Calu3 (cell line): Measurements from ENCODE around the gene ASMTL. TPM values are rescaled to one million over a fixed set of nuclear protein-coding genes. Genes with fewer than 3 reads are reported as not detected.

Experiments used
- BruUV-seq: library from RNA; stranded (reverse); fragments of 400-500 nt; replicated peaks from 2 replicates; lab custom pipeline; 2021; lab: Mats Ljungman, UMichigan
- CTCF ChIA-PET: fragments of 300-600 bp; sonication (Branson Sonifier 250); formaldehyde crosslinking; loops from one replicate; lab custom pipeline; 2022; ENCODE audit warnings: antibody characterized with exemption; lab: Charles Lee
- DNase-seq: peaks from one replicate; pipeline ENCODE4 v3.0.0; 2022
- H3K27ac Mint-ChIP-seq: one replicate; pipeline ENCODE4 v1.8.0; 2022; ENCODE audit warnings: mixed read lengths; ENCODE audit not compliant: unreplicated experiment
- H3K27me3 Mint-ChIP-seq: one replicate; pipeline ENCODE4 v1.8.0; 2022; ENCODE audit warnings: mixed read lengths; ENCODE audit not compliant: unreplicated experiment
- H3K36me3 Mint-ChIP-seq: one replicate; pipeline ENCODE4 v1.8.0; 2022; ENCODE audit warnings: mild to moderate bottlenecking, moderate library complexity, mixed read lengths; ENCODE audit not compliant: insufficient read depth, unreplicated experiment
- H3K4me1 Mint-ChIP-seq: one replicate; pipeline ENCODE4 v1.8.0; 2022; ENCODE audit warnings: mild to moderate bottlenecking, low read depth, mixed read lengths; ENCODE audit not compliant: unreplicated experiment
- H3K4me3 Mint-ChIP-seq: one replicate; pipeline ENCODE4 v1.8.0; 2022; ENCODE audit warnings: mild to moderate bottlenecking, low read depth, moderate library complexity, mixed read lengths; ENCODE audit not compliant: unreplicated experiment
- H3K9me3 Mint-ChIP-seq: one replicate; pipeline ENCODE4 v1.8.0; 2022; ENCODE audit warnings: low read depth, mixed read lengths; ENCODE audit not compliant: unreplicated experiment
- CTCF ChIP-seq: fragments of 200-600 bp; IDR thresholded peaks from one replicate; pipeline ENCODE4 v1.8.0; 2022; ENCODE audit warnings: antibody characterized with exemption; ENCODE audit not compliant: unreplicated experiment
- intact Hi-C: fragments of 100-400 bp; cut with micrococcal nuclease; formaldehyde crosslinking; loops from one replicate; pipeline ENCODE4 v1.10.0; 2022; ENCODE audit not compliant: unreplicated experiment
- total RNA-seq: library from RNA; stranded (reverse); gene quantifications from 2 replicates; pipeline ENCODE4 v1.2.3, GENCODE V29; 2022

The ASMTL gene
- total RNA-seq, 1 experiment from 2014 or later, result 14.4 TPM

- H3K36me3 Mint-ChIP-seq, result peaks cover 10% of the 10 kb centered on the region
- H3K9me3 Mint-ChIP-seq, result peaks cover 7% of the 10 kb centered on the region
- H3K4me3 Mint-ChIP-seq, result no peak overlapping the region
- no TSS peak for BruUV-seq
- CTCF ChIA-PET, result no interaction called here
- DNase-seq, result no peak
- peaks cover 11% of the 10 kb centered on the region for H3K4me1 Mint-ChIP-seq
- peaks cover 34% of the 10 kb centered on the region for H3K27me3 Mint-ChIP-seq
- intact Hi-C loops, result no loop called here
- no peak for TF ChIP-seq CTCF
- no peak overlapping the region for H3K27ac Mint-ChIP-seq
Measured at GRCh38 chrX:1360171-1360570, 92.5 kb downstream of the ASMTL start.

GRCh38 chrX:1359477-1359873 lies 93.2 kb downstream of the ASMTL start:
- Mint-ChIP-seq H3K36me3 (peaks cover 10% of the 10 kb centered on the region), H3K4me1 (peaks cover 11% of the 10 kb centered on the region), H3K4me3 (no peak overlapping the region), H3K27me3 (peaks cover 34% of the 10 kb centered on the region), H3K9me3 (peaks cover 7% of the 10 kb centered on the region), H3K27ac (no peak overlapping the region)
- intact Hi-C loops, result no loop called here
- DNase-seq, result no peak
- BruUV-seq, result no TSS peak
- TF ChIP-seq CTCF, result no peak
- CTCF ChIA-PET, result no interaction called here

GRCh38 chrX:1358793-1359476 lies 93.8 kb downstream of the ASMTL start:
- peaks cover 11% of the 10 kb centered on the region for H3K4me1 Mint-ChIP-seq
- H3K4me3 Mint-ChIP-seq, result no peak overlapping the region
- no peak for TF ChIP-seq CTCF
- H3K27me3 Mint-ChIP-seq, result peaks cover 34% of the 10 kb centered on the region
- intact Hi-C loops, result no loop called here
- no TSS peak for BruUV-seq
- no peak overlapping the region for H3K27ac Mint-ChIP-seq
- CTCF ChIA-PET, result no interaction called here
- H3K9me3 Mint-ChIP-seq, result peaks cover 7% of the 10 kb centered on the region
- DNase-seq, result no peak
- H3K36me3 Mint-ChIP-seq, result peaks cover 15% of the 10 kb centered on the region

GRCh38 chrX:1357993-1358392 lies 94.7 kb downstream of the ASMTL start:
- no peak for DNase-seq
- Mint-ChIP-seq H3K4me3 (no peak overlapping the region), H3K9me3 (peaks cover 7% of the 10 kb centered on the region), H3K27ac (no peak overlapping the region), H3K36me3 (peaks cover 15% of the 10 kb centered on the region), H3K4me1 (peaks cover 11% of the 10 kb centered on the region), H3K27me3 (peaks cover 34% of the 10 kb centered on the region)
- CTCF ChIA-PET, result no interaction called here
- no peak for TF ChIP-seq CTCF
- intact Hi-C loops, result no loop called here
- BruUV-seq, result no TSS peak
